ENCODE data around the gene NHEJ1. TPM values are rescaled to one million over a fixed set of nuclear protein-coding genes. Genes with fewer than 3 reads are reported as not detected.

The NHEJ1 gene
- total and polyA plus RNA-seq, 4 donors = 6.1 to 13.5 (median 9.9) TPM

- DNase-seq (ENCODE audit: low spot score) = no peak
These were observed 122.0 kb downstream of the NHEJ1 start for GRCh38 chr2:219038600-219038999.

GRCh38 chr2:219037783-219038499 is 122.7 kb downstream of the NHEJ1 start:
- H3K36me3 ChIP-seq (ENCODE audit: control insufficient read depth in 4 of 4, insufficient read depth in 3 of 4, low read depth in 1 of 4, low read length in 3 of 4) = no peaks in the 10 kb centered on the region
- DNase-seq (ENCODE audit: low spot score) = no peak
- no peak overlapping the region for H3K9ac ChIP-seq (ENCODE audit: low read depth in 1 of 2, low read length in 2 of 2)
- peaks cover 0 to 10% (median 6%) of the 10 kb centered on the region in 4 donors for H3K27me3 ChIP-seq (ENCODE audit: control insufficient read depth in 4 of 4, insufficient read depth in 4 of 4, low read length in 3 of 4)
- peaks cover 0 to 3% (median 0%) of the 10 kb centered on the region in 4 donors for H3K4me1 ChIP-seq (ENCODE audit: control insufficient read depth in 4 of 4, insufficient read depth in 4 of 4, low read length in 3 of 4)
- H3K4me3 ChIP-seq (ENCODE audit: low read depth in 1 of 3, low read length in 3 of 3) = no peak overlapping the region
- TF ChIP-seq TAF1 (conservative IDR thresholded peaks at IDR 0.05) (no peak), EGR1 (IDR thresholded peaks at IDR 0.05; ENCODE audit: low read depth in 2 of 2) (no peak)
- H3K27ac ChIP-seq (ENCODE audit: low read depth in 1 of 2, low read length in 2 of 2) = no peak overlapping the region
- 60% methylated on average over 8 of the region's 8 CpGs for WGBS
- H3K9me3 ChIP-seq (ENCODE audit: control insufficient read depth in 4 of 4, low read length in 3 of 4) = no peaks in the 10 kb centered on the region

More at GRCh38 chr2:219038600-219038999, 122.0 kb downstream of the NHEJ1 start:
- no peaks in the 10 kb centered on the region for H3K9me3 ChIP-seq (ENCODE audit: control insufficient read depth in 4 of 4, low read length in 3 of 4)
- H3K36me3 ChIP-seq (ENCODE audit: control insufficient read depth in 4 of 4, insufficient read depth in 3 of 4, low read depth in 1 of 4, low read length in 3 of 4) = no peaks in the 10 kb centered on the region
- peaks cover 0 to 10% (median 6%) of the 10 kb centered on the region in 4 donors for H3K27me3 ChIP-seq (ENCODE audit: control insufficient read depth in 4 of 4, insufficient read depth in 4 of 4, low read length in 3 of 4)
- no peak for TF ChIP-seq HNF4G (IDR thresholded peaks at IDR 0.05)
- TF ChIP-seq GABPA (IDR thresholded peaks at IDR 0.05 in 1 of 2, conservative IDR thresholded peaks at IDR 0.05 in 1 of 2) = no peak
- no peak for TF ChIP-seq SP1 (IDR thresholded peaks at IDR 0.05)
- TF ChIP-seq ZBTB33 (IDR thresholded peaks at IDR 0.05) = no peak
- TF ChIP-seq, protein P1, sequence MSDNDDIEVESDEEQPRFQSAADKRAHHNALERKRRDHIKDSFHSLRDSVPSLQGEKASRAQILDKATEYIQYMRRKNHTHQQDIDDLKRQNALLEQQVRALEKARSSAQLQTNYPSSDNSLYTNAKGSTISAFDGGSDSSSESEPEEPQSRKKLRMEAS (IDR thresholded peaks at IDR 0.05) = no peak
- no peak for TF ChIP-seq REST (IDR thresholded peaks at IDR 0.05)
- no peak for TF ChIP-seq NR2F2 (IDR thresholded peaks at IDR 0.05)
- no peak for TF ChIP-seq JUND (IDR thresholded peaks at IDR 0.05)
- TF ChIP-seq FOXA2 (IDR thresholded peaks at IDR 0.05) = no peak
- no peak for TF ChIP-seq EGR1 (IDR thresholded peaks at IDR 0.05; ENCODE audit: low read depth in 2 of 2)
- TF ChIP-seq RAD21 (IDR thresholded peaks at IDR 0.05) = no peak
- TF ChIP-seq YY1 (IDR thresholded peaks at IDR 0.05) = no peak
- TF ChIP-seq HNF4A (conservative IDR thresholded peaks at IDR 0.05) = no peak
- H3K4me1 ChIP-seq (ENCODE audit: control insufficient read depth in 4 of 4, insufficient read depth in 4 of 4, low read length in 3 of 4) = peaks cover 0 to 3% (median 0%) of the 10 kb centered on the region in 4 donors
- no peak overlapping the region for H3K27ac ChIP-seq (ENCODE audit: low read depth in 1 of 2, low read length in 2 of 2)
- no peak overlapping the region for H3K4me3 ChIP-seq (ENCODE audit: low read depth in 1 of 3, low read length in 3 of 3)
- no peak overlapping the region for H3K9ac ChIP-seq (ENCODE audit: low read depth in 1 of 2, low read length in 2 of 2)
- 21% methylated on average over 1 of the region's 1 CpG for WGBS
